ENCODE measurements around the gene MIOX. TPM values are rescaled to one million over a fixed set of nuclear protein-coding genes. Genes with fewer than 3 reads are reported as not detected.

MIOX gene
- total and polyA plus RNA-seq, 2 donors (not counting 3 experiments of a cell fraction or from before 2014, with no cell fraction given): not detected

- H3K27ac ChIP-seq (ENCODE audit: insufficient read depth, low read depth, low read length): no peak overlapping the region
- intact Hi-C loops (cut with micrococcal nuclease) (no loop called here), dilution Hi-C loops (cut with MboI; ENCODE audit: extremely low pct_ligation_motif_present, low sequenced_read_pairs) (no loop called here)
- H3K9me3 ChIP-seq (replicated peaks; ENCODE audit: control insufficient read depth, insufficient read depth, low read length): no peaks in the 10 kb centered on the region
- DNase-seq (ENCODE audit: low read depth, low spot score): no peak
- ChIA-PET CTCF (interaction anchor here (0.9 kb wide), 1 partner anchor 12 kb away, joined by 3 read pairs; the partner anchor contains the start of gene SCO2), POLR2A (no interaction called here)
- BruUV-seq (replicated peaks): no TSS peak
- H3K36me3 ChIP-seq (ENCODE audit: control insufficient read depth in 2 of 2, extremely low read depth in 1 of 2, insufficient read depth in 2 of 2, low read length in 2 of 2): no peaks in the 10 kb centered on the region
- no peak overlapping the region for H2AFZ ChIP-seq (ENCODE audit: low read depth, low read length)
- TF ChIP-seq JUN (IDR thresholded peaks at IDR 0.05; ENCODE audit: borderline replicate concordance, insufficient read depth, insufficient read length, low read depth): no peak
- TF ChIP-seq MYC (IDR thresholded peaks at IDR 0.05; ENCODE audit: low read depth, low read length): no peak
- TF ChIP-seq CTCF (IDR thresholded peaks at IDR 0.05; ENCODE audit: extremely low read depth in 1 of 2, insufficient read depth in 1 of 2, low read depth in 1 of 2, low read length in 2 of 2): no peak
- no peak for TF ChIP-seq MAX (IDR thresholded peaks at IDR 0.05; ENCODE audit: insufficient read depth, insufficient read length)
- TF ChIP-seq GATA2 (IDR thresholded peaks at IDR 0.05; ENCODE audit: insufficient read depth, insufficient read length, low read depth, low read length): no peak
- TF ChIP-seq POLR2AphosphoS5 (IDR thresholded peaks at IDR 0.05; ENCODE audit: insufficient read depth, low read depth, low read length): no peak
- TF ChIP-seq EZH2 (IDR thresholded peaks at IDR 0.05; ENCODE audit: borderline replicate concordance, low read depth, low read length, severe bottlenecking): no peak
- no peak for TF ChIP-seq FOS (IDR thresholded peaks at IDR 0.05; ENCODE audit: borderline replicate concordance, insufficient read depth, low read length)
- TF ChIP-seq POLR2A (IDR thresholded peaks at IDR 0.05; ENCODE audit: low read depth, low read length): no peak
- no peak overlapping the region for H3K4me2 ChIP-seq (ENCODE audit: insufficient read depth, low read length)
- H3K79me2 ChIP-seq (ENCODE audit: control insufficient read depth, insufficient read depth, low read length): no peaks in the 10 kb centered on the region
- H4K20me1 ChIP-seq (replicated peaks; ENCODE audit: control insufficient read depth, extremely low read depth, insufficient read depth, low read length): no peaks in the 10 kb centered on the region
- H3K9ac ChIP-seq (replicated peaks; ENCODE audit: extremely low read depth, insufficient read depth, low read length): no peak overlapping the region
- H3K4me1 ChIP-seq (ENCODE audit: control insufficient read depth, extremely low read depth, insufficient read depth, low read length): no peaks in the 10 kb centered on the region
- no peak overlapping the region for H3K4me3 ChIP-seq (replicated peaks in 1 of 3; ENCODE audit: insufficient read depth in 1 of 3, low read depth in 1 of 3, low read length in 3 of 3)
- no peak for FAIRE-seq
- no peaks in the 10 kb centered on the region for H3K9me1 ChIP-seq (replicated peaks; ENCODE audit: control insufficient read depth, extremely low read depth, insufficient read depth, low read length)
- peaks cover 0 to 1% of the 10 kb centered on the region in 2 experiments for H3K27me3 ChIP-seq (ENCODE audit: control insufficient read depth in 2 of 2, insufficient read depth in 2 of 2, low read length in 2 of 2)
Observed at GRCh38 chr22:50537765-50538164, 51.1 kb downstream of the MIOX start.

Other genes with a start within 250 kb of the MIOX start
- gene TUBGCP6, start 241.8 kb upstream of the MIOX start, total RNA-seq: 41.5 and 45.3 TPM in 2 replicates
- gene TUBGCP6, start 241.8 kb upstream of the MIOX start, polyA plus RNA-seq: 33.1 and 42.7 TPM in 2 replicates
- 42.4 and 47.0 TPM in 2 replicates for gene HDAC10, start 235.6 kb upstream of the MIOX start, total RNA-seq
- gene HDAC10, start 235.6 kb upstream of the MIOX start, polyA plus RNA-seq: 32.6 and 38.3 TPM in 2 replicates
- gene MAPK12, start 225.2 kb upstream of the MIOX start, total RNA-seq: 67.9 and 72.3 TPM in 2 replicates
- gene MAPK12, start 225.2 kb upstream of the MIOX start, polyA plus RNA-seq: 86.8 and 90.2 TPM in 2 replicates
- 26.3 and 29.4 TPM in 2 replicates for gene MAPK11, start 216.5 kb upstream of the MIOX start, total RNA-seq
- gene MAPK11, start 216.5 kb upstream of the MIOX start, polyA plus RNA-seq: 22.8 and 30.2 TPM in 2 replicates
- gene PLXNB2, start 179.2 kb upstream of the MIOX start, total RNA-seq: 134 and 139 TPM in 2 replicates
- gene PLXNB2, start 179.2 kb upstream of the MIOX start, polyA plus RNA-seq: 82.3 and 113 TPM in 2 replicates
- gene DENND6B, start 159.8 kb upstream of the MIOX start, total RNA-seq: 2.9 and 5.9 TPM in 2 replicates
- 4.1 and 6.5 TPM in 2 replicates for gene DENND6B, start 159.8 kb upstream of the MIOX start, polyA plus RNA-seq
- gene PPP6R2, start 143.5 kb upstream of the MIOX start, total RNA-seq: 46.4 and 54.6 TPM in 2 replicates
- 38.6 and 41.2 TPM in 2 replicates for gene PPP6R2, start 143.5 kb upstream of the MIOX start, polyA plus RNA-seq
- 67.2 and 68.6 TPM in 2 replicates for gene SBF1, start 11.8 kb upstream of the MIOX start, total RNA-seq
- 36.3 and 40.0 TPM in 2 replicates for gene SBF1, start 11.8 kb upstream of the MIOX start, polyA plus RNA-seq
- 0.69 and 1.5 TPM in 2 replicates for gene ADM2, start 5.3 kb upstream of the MIOX start, total RNA-seq
- 0.28 and 0.43 TPM in 2 replicates for gene ADM2, start 5.3 kb upstream of the MIOX start, polyA plus RNA-seq
- gene LMF2, start 20.8 kb downstream of the MIOX start, total RNA-seq: 89.7 and 94.8 TPM in 2 replicates
- 112 and 190 TPM in 2 replicates for gene LMF2, start 20.8 kb downstream of the MIOX start, polyA plus RNA-seq
- gene NCAPH2, start 21.4 kb downstream of the MIOX start, total RNA-seq: 42.4 and 43.1 TPM in 2 replicates
- 34.8 and 43.2 TPM in 2 replicates for gene NCAPH2, start 21.4 kb downstream of the MIOX start, polyA plus RNA-seq
- 3.2 and 3.7 TPM in 2 replicates for gene SCO2, start 38.7 kb downstream of the MIOX start, total RNA-seq
- gene SCO2, start 38.7 kb downstream of the MIOX start, polyA plus RNA-seq: 3.1 and 3.5 TPM in 2 replicates
- 2.1 and 2.4 TPM in 2 replicates for gene TYMP, start 43.2 kb downstream of the MIOX start, total RNA-seq
- 2.0 and 2.9 TPM in 2 replicates for gene TYMP, start 43.2 kb downstream of the MIOX start, polyA plus RNA-seq
- not detected in 2 replicates for gene KLHDC7B, start 59.0 kb downstream of the MIOX start, total RNA-seq
- not detected in 2 replicates for gene KLHDC7B, start 59.0 kb downstream of the MIOX start, polyA plus RNA-seq
- gene SYCE3, start 76.1 kb downstream of the MIOX start, total RNA-seq: not detected in 2 replicates
- not detected in 2 replicates for gene SYCE3, start 76.1 kb downstream of the MIOX start, polyA plus RNA-seq
- gene CPT1B, start 91.6 kb downstream of the MIOX start, total RNA-seq: 3.6 and 7.1 TPM in 2 replicates
- 7.0 and 7.1 TPM in 2 replicates for gene CPT1B, start 91.6 kb downstream of the MIOX start, polyA plus RNA-seq
- gene CHKB, start 96.0 kb downstream of the MIOX start, total RNA-seq: 57.7 and 62.4 TPM in 2 replicates
- gene CHKB, start 96.0 kb downstream of the MIOX start, polyA plus RNA-seq: 67.5 and 70.6 TPM in 2 replicates
- gene MAPK8IP2, start 113.9 kb downstream of the MIOX start, total RNA-seq: 0.31 and 0.37 TPM in 2 replicates
- 0.18 and 0.21 TPM in 2 replicates for gene MAPK8IP2, start 113.9 kb downstream of the MIOX start, polyA plus RNA-seq
- gene ARSA, start 141.3 kb downstream of the MIOX start, total RNA-seq: 19.3 and 22.3 TPM in 2 replicates
- 33.6 and 47.7 TPM in 2 replicates for gene ARSA, start 141.3 kb downstream of the MIOX start, polyA plus RNA-seq
- gene SHANK3, start 186.0 kb downstream of the MIOX start, total RNA-seq: 137 and 158 TPM in 2 replicates
- gene SHANK3, start 186.0 kb downstream of the MIOX start, polyA plus RNA-seq: 26.1 and 29.7 TPM in 2 replicates